ENCODE measurements around the gene PLA2G12A.

Gene PLA2G12A

DNA sequence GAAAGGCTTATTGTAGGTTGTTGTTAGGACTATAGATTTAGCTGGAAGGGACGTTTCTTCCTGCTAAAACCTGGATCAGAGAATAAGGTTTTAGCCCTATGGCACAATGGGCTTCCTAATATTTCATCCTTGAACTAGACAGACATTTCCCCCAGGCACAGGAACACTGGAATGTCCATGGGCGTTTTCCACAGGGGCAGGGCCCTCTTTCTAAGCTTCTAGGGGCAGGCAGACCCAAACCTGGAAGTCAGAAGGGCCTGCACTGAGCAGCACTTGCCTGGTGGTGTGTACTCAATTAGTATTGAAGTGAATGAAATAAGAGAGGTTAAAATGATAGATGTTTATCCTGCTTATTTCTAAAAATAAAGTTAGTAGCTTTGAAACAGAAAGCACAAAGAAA lies 67.8 kb downstream of the PLA2G12A start:
- TF ChIP-seq ZNF384 (IDR thresholded peaks at IDR 0.05): no peak
- TF ChIP-seq L3MBTL2 (conservative IDR thresholded peaks at IDR 0.05): no peak
- no peak for TF ChIP-seq SP1 (IDR thresholded peaks at IDR 0.05)
- TF ChIP-seq LEF1 (IDR thresholded peaks at IDR 0.05; ENCODE audit: borderline replicate concordance): no peak
- TF ChIP-seq, protein P1, sequence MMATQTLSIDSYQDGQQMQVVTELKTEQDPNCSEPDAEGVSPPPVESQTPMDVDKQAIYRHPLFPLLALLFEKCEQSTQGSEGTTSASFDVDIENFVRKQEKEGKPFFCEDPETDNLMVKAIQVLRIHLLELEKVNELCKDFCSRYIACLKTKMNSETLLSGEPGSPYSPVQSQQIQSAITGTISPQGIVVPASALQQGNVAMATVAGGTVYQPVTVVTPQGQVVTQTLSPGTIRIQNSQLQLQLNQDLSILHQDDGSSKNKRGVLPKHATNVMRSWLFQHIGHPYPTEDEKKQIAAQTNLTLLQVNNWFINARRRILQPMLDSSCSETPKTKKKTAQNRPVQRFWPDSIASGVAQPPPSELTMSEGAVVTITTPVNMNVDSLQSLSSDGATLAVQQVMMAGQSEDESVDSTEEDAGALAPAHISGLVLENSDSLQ (IDR thresholded peaks at IDR 0.05): no peak
- no peak for TF ChIP-seq ELF4 (IDR thresholded peaks at IDR 0.05)
- TF ChIP-seq SUZ12 (IDR thresholded peaks at IDR 0.05): no peak
- TF ChIP-seq NFRKB (IDR thresholded peaks at IDR 0.05): no peak
- no peak for TF ChIP-seq ARNT (IDR thresholded peaks at IDR 0.05)
- TF ChIP-seq CTBP1 (IDR thresholded peaks at IDR 0.05; ENCODE audit: borderline replicate concordance): no peak
- TF ChIP-seq BHLHE40 (IDR thresholded peaks at IDR 0.05; ENCODE audit: borderline replicate concordance): no peak
- no peak for TF ChIP-seq TARDBP (IDR thresholded peaks at IDR 0.05)
- ChIA-PET POLR2A (no interaction called here), CTCF (no interaction called here)
- no peak for DNase-seq (ENCODE audit: extremely low spot score)
